ENCODE results near the gene IL17B. TPM values are rescaled to one million over a fixed set of nuclear protein-coding genes. Genes with fewer than 3 reads are reported as not detected.

Gene IL17B
- total and polyA plus RNA-seq, 2 donors (not counting 3 experiments of a cell fraction or from before 2014, with no cell fraction given) = not detected

GRCh38 chr5:149414405-149415065 is 35.4 kb upstream of the IL17B start:
- Histone ChIP-seq H3K36me3 (ENCODE audit: control insufficient read depth in 2 of 2, extremely low read depth in 1 of 2, insufficient read depth in 2 of 2, low read length in 2 of 2) (no peaks in the 10 kb centered on the region), H3K4me1 (ENCODE audit: control insufficient read depth, extremely low read depth, insufficient read depth, low read length) (no peaks in the 10 kb centered on the region), H3K27me3 (ENCODE audit: control insufficient read depth in 2 of 2, insufficient read depth in 2 of 2, low read length in 2 of 2) (no peaks in the 10 kb centered on the region), H3K4me3 (replicated peaks in 1 of 3; ENCODE audit: insufficient read depth in 1 of 3, low read depth in 1 of 3, low read length in 3 of 3) (no peak overlapping the region), H3K9me1 (replicated peaks; ENCODE audit: control insufficient read depth, extremely low read depth, insufficient read depth, low read length) (no peaks in the 10 kb centered on the region), H4K20me1 (replicated peaks; ENCODE audit: control insufficient read depth, extremely low read depth, insufficient read depth, low read length) (no peaks in the 10 kb centered on the region), H2AFZ (ENCODE audit: low read depth, low read length) (no peak overlapping the region), H3K79me2 (ENCODE audit: control insufficient read depth, insufficient read depth, low read length) (no peaks in the 10 kb centered on the region), H3K27ac (ENCODE audit: insufficient read depth, low read depth, low read length) (no peak overlapping the region), H3K9ac (replicated peaks; ENCODE audit: extremely low read depth, insufficient read depth, low read length) (no peak overlapping the region), H3K4me2 (ENCODE audit: insufficient read depth, low read length) (no peak overlapping the region), H3K9me3 (replicated peaks; ENCODE audit: control insufficient read depth, insufficient read depth, low read length) (no peaks in the 10 kb centered on the region)
- dilution Hi-C loops (cut with MboI; ENCODE audit: extremely low pct_ligation_motif_present, low sequenced_read_pairs) (no loop called here), intact Hi-C loops (cut with micrococcal nuclease) (no loop called here)
- POLR2A ChIA-PET = no interaction called here
- no peak for FAIRE-seq
- no peak for DNase-seq (ENCODE audit: low read depth, low spot score)
- TF ChIP-seq EZH2 (IDR thresholded peaks at IDR 0.05; ENCODE audit: borderline replicate concordance, low read depth, low read length, severe bottlenecking) (no peak), CTCF (IDR thresholded peaks at IDR 0.05; ENCODE audit: extremely low read depth in 1 of 2, insufficient read depth in 1 of 2, low read depth in 1 of 2, low read length in 2 of 2) (no peak), MAX (IDR thresholded peaks at IDR 0.05; ENCODE audit: insufficient read depth, insufficient read length) (no peak), JUN (IDR thresholded peaks at IDR 0.05; ENCODE audit: borderline replicate concordance, insufficient read depth, insufficient read length, low read depth) (no peak), FOS (IDR thresholded peaks at IDR 0.05; ENCODE audit: borderline replicate concordance, insufficient read depth, low read length) (no peak), POLR2A (IDR thresholded peaks at IDR 0.05; ENCODE audit: low read depth, low read length) (no peak), GATA2 (IDR thresholded peaks at IDR 0.05; ENCODE audit: insufficient read depth, insufficient read length, low read depth, low read length) (no peak), MYC (IDR thresholded peaks at IDR 0.05; ENCODE audit: low read depth, low read length) (no peak), POLR2AphosphoS5 (IDR thresholded peaks at IDR 0.05; ENCODE audit: insufficient read depth, low read depth, low read length) (no peak)
- BruUV-seq (replicated peaks) = no TSS peak
- CTCF ChIA-PET = interaction anchor here (0.8 to 1.6 kb wide), 3 partner anchors 43 to 148 kb away, joined by 3 to 4 read pairs (median 3); no protein-coding TSS in a partner anchor

Measured in endothelial cell of umbilical vein (primary cell).